Measurements from ENCODE around the gene TALDO1. TPM values are rescaled to one million over a fixed set of nuclear protein-coding genes. Genes with fewer than 3 reads are reported as not detected.

TALDO1 gene
- polyA plus RNA-seq, 1 of the 3 experiments (the other 2 are of a cell fraction), result 103 TPM

DNA sequence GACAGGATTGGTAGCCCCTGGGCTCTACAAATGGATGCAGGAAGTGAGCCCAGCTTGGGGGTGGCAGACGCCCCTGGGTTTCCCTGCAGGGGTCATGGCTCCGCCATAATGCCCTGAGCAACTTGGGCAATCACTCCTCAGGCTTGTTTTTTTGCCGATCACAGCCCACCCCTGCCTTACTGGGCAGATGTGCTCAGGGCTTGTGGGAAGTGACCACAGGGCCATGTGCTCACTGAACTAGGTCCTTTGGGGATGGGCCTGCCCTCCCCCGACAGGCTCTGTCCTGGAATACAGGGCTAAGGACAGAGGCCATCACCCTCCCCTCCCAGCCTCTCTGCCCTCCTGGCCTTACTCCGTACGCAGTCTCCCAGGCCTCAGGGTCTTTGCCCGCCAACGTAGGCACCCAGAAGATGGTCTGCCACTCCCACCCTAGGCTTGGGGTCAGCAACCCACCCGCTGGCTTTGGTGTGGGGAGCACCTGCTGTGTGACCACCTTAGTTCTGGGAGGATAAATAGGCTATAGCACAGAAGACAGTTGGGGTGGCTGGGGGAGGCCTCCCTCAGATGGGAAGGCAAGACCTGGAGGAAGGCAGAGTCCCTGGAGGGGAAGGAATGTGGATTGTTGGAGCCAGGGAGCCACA, 66.3 kb downstream of the TALDO1 start:
- CTCF ChIA-PET, result no interaction called here
- no peaks in the 10 kb centered on the region for H3K9me2 ChIP-seq
- H2AFZ ChIP-seq (ENCODE audit: low read depth), result no peak overlapping the region
- no peak overlapping the region for H3K27ac ChIP-seq (ENCODE audit: low read depth in 2 of 2, low read length in 1 of 2)
- H3K36me3 ChIP-seq (replicated peaks in 1 of 2; ENCODE audit: control insufficient read depth in 1 of 2, insufficient read depth in 2 of 2, low read length in 1 of 2), result peaks cover 27 to 28% of the 10 kb centered on the region in 2 experiments
- POLR2A ChIA-PET, result no interaction called here
- peaks cover 30% of the 10 kb centered on the region for H4K20me1 ChIP-seq (ENCODE audit: insufficient read depth)
- H3K4me2 ChIP-seq, result no peak overlapping the region
- H3K79me2 ChIP-seq (ENCODE audit: insufficient read depth), result peaks cover 39% of the 10 kb centered on the region
- TF ChIP-seq SIN3A (IDR thresholded peaks at IDR 0.05; ENCODE audit: borderline replicate concordance, low read depth, low read length) (peak; percentile 36; the same call in 1 of the 2 replicates), GATA2 (CRISPR knock-in tag; IDR thresholded peaks at IDR 0.05) (no peak)
- DNase-seq, result no peak
- no peak overlapping the region for H3K9ac ChIP-seq
- peaks cover 34% of the 10 kb centered on the region for H3F3A ChIP-seq (replicated peaks; ENCODE audit: insufficient read depth)
- 85% methylated on average over 3 of the region's 9 CpGs for WGBS (ENCODE audit: low lambda C conversion rate)
- H3K4me3 ChIP-seq (ENCODE audit: low read depth in 2 of 2, low read length in 1 of 2), result no peak overlapping the region
- no peaks in the 10 kb centered on the region for H3K27me3 ChIP-seq (ENCODE audit: insufficient read depth)
- peaks cover under 1 to 21% of the 10 kb centered on the region in 2 experiments; a peak in 2 of 4 replicates for H3K4me1 ChIP-seq (ENCODE audit: control insufficient read depth in 1 of 2, insufficient read depth in 2 of 2, low read depth in 1 of 2, low read length in 1 of 2)
- H3K9me3 ChIP-seq, result no peaks in the 10 kb centered on the region

Small RNA genes within 50 kb of the gene (small RNA-seq; reads per million reads assigned to genes)
- 0 reads per million in 7 experiments for gene SNORA52

Other genes starting within 250 kb of the TALDO1 start
- gene RNH1, start 240.2 kb upstream of the TALDO1 start, polyA plus RNA-seq (2012; rRNA removed), result 135 and 147 TPM in 2 replicates
- gene HRAS, start 211.9 kb upstream of the TALDO1 start, polyA plus RNA-seq (2012; rRNA removed), result 138 and 217 TPM in 2 replicates
- 1.2 and 1.4 TPM in 2 replicates for gene LRRC56, start 209.9 kb upstream of the TALDO1 start, polyA plus RNA-seq (2012; rRNA removed)
- 2.4 and 2.6 TPM in 2 replicates for gene LMNTD2, start 186.7 kb upstream of the TALDO1 start, polyA plus RNA-seq (2012; rRNA removed)
- 19.8 and 24.0 TPM in 2 replicates for gene RASSF7, start 186.5 kb upstream of the TALDO1 start, polyA plus RNA-seq (2012; rRNA removed)
- gene PHRF1, start 171.0 kb upstream of the TALDO1 start, polyA plus RNA-seq (2012; rRNA removed), result 18.8 and 22.7 TPM in 2 replicates
- 5.9 and 6.3 TPM in 2 replicates for gene IRF7, start 131.5 kb upstream of the TALDO1 start, polyA plus RNA-seq (2012; rRNA removed)
- gene CDHR5, start 122.5 kb upstream of the TALDO1 start, polyA plus RNA-seq (2012; rRNA removed), result not detected in 2 replicates
- gene SCT, start 120.3 kb upstream of the TALDO1 start, polyA plus RNA-seq (2012; rRNA removed), result not detected in 2 replicates
- not detected in 2 replicates for gene DRD4, start 110.2 kb upstream of the TALDO1 start, polyA plus RNA-seq (2012; rRNA removed)
- gene DEAF1, start 52.2 kb upstream of the TALDO1 start, polyA plus RNA-seq (2012; rRNA removed), result 36.0 and 40.6 TPM in 2 replicates
- gene TMEM80, start 51.6 kb upstream of the TALDO1 start, polyA plus RNA-seq (2012; rRNA removed), result 40.4 and 51.0 TPM in 2 replicates
- gene EPS8L2, start 41.2 kb upstream of the TALDO1 start, polyA plus RNA-seq (2012; rRNA removed), result 0.67 and 0.74 TPM in 2 replicates
- gene GATD1, start 30.0 kb downstream of the TALDO1 start, polyA plus RNA-seq (2012; rRNA removed), result 72.9 and 86.2 TPM in 2 replicates
- 2.9 and 3.6 TPM in 2 replicates for gene CEND1, start 42.6 kb downstream of the TALDO1 start, polyA plus RNA-seq (2012; rRNA removed)
- gene SLC25A22, start 50.8 kb downstream of the TALDO1 start, polyA plus RNA-seq (2012; rRNA removed), result 40.2 and 50.9 TPM in 2 replicates
- 25.5 and 27.4 TPM in 2 replicates for gene PIDD1, start 57.8 kb downstream of the TALDO1 start, polyA plus RNA-seq (2012; rRNA removed)
- gene RPLP2, start 62.5 kb downstream of the TALDO1 start, polyA plus RNA-seq (2012; rRNA removed), result 390 and 799 TPM in 2 replicates
- gene PNPLA2, start 71.5 kb downstream of the TALDO1 start, polyA plus RNA-seq (2012; rRNA removed), result 47.7 and 60.3 TPM in 2 replicates
- gene CRACR2B, start 80.5 kb downstream of the TALDO1 start, polyA plus RNA-seq (2012; rRNA removed), result 0.94 and 1.1 TPM in 2 replicates
- 922 and 1,149 TPM in 2 replicates for gene CD151, start 85.5 kb downstream of the TALDO1 start, polyA plus RNA-seq (2012; rRNA removed)
- gene POLR2L, start 95.1 kb downstream of the TALDO1 start, polyA plus RNA-seq (2012; rRNA removed), result 287 and 540 TPM in 2 replicates
- 201 and 226 TPM in 2 replicates for gene TSPAN4, start 95.4 kb downstream of the TALDO1 start, polyA plus RNA-seq (2012; rRNA removed)
- 194 and 231 TPM in 2 replicates for gene CHID1, start 163.3 kb downstream of the TALDO1 start, polyA plus RNA-seq (2012; rRNA removed)
- 36.3 and 42.7 TPM in 2 replicates for gene AP2A2, start 178.4 kb downstream of the TALDO1 start, polyA plus RNA-seq (2012; rRNA removed)

Measured in SK-N-SH (cell line).